ENCODE data around the gene SCN10A.

SCN10A gene

GRCh38 chr3:38648659-38649499 is 167.1 kb downstream of the SCN10A start:
- no peak overlapping the region for H3K4me3 ChIP-seq (ENCODE audit: low read depth, low read length)
- no peak for TF ChIP-seq CTCF (IDR thresholded peaks at IDR 0.05; ENCODE audit: low read depth, low read length)
- no peak for TF ChIP-seq MAX (IDR thresholded peaks at IDR 0.05; ENCODE audit: low read depth, low read length)
- TF ChIP-seq POLR2A (IDR thresholded peaks at IDR 0.05; ENCODE audit: extremely low read depth, insufficient read length), result no peak
- no peak for TF ChIP-seq MYC (IDR thresholded peaks at IDR 0.05; ENCODE audit: low read depth, low read length)
- no peak for DNase-seq (ENCODE audit: low read depth)

GRCh38 chr3:38648024-38648658 is 167.9 kb downstream of the SCN10A start:
- no peak overlapping the region for H3K4me3 ChIP-seq (ENCODE audit: low read depth, low read length)
- no peak for TF ChIP-seq MAX (IDR thresholded peaks at IDR 0.05; ENCODE audit: low read depth, low read length)
- no peak for DNase-seq (ENCODE audit: low read depth)

GRCh38 chr3:38647217-38647970 is 168.6 kb downstream of the SCN10A start:
- TF ChIP-seq POLR2A (IDR thresholded peaks at IDR 0.05; ENCODE audit: extremely low read depth, insufficient read length) (no peak), CTCF (IDR thresholded peaks at IDR 0.05; ENCODE audit: low read depth, low read length) (no peak), MAX (IDR thresholded peaks at IDR 0.05; ENCODE audit: low read depth, low read length) (no peak), MYC (IDR thresholded peaks at IDR 0.05; ENCODE audit: low read depth, low read length) (no peak)
- no peak for DNase-seq (ENCODE audit: low read depth)
- H3K4me3 ChIP-seq (ENCODE audit: low read depth, low read length), result no peak overlapping the region
